MM.1S (cell line): ENCODE results near the gene SYT2.

ENCODE experiments used
- DNase-seq: peaks from one replicate; pipeline ENCODE4 v3.0.0-alpha.2; 2015
- H2AFZ ChIP-seq: fragments of 300-600 bp; sonication (generic); 2 replicates; pipeline ENCODE4 v1.6.0; 2016; ENCODE audit warnings: antibody characterized with exemption, low read length
- H3F3A ChIP-seq: fragments of 300-600 bp; sonication (generic); 2 replicates; pipeline ENCODE4 v1.6.1; 2016; ENCODE audit warnings: mild to moderate bottlenecking, antibody characterized with exemption, low read length, moderate library complexity, mixed read lengths; ENCODE audit not compliant: insufficient read depth
- H3K27ac ChIP-seq: fragments of 300-600 bp; sonication (generic); 2 replicates; pipeline ENCODE4 v1.5.1; 2016; ENCODE audit warnings: mild to moderate bottlenecking, low read length
- H3K27me3 ChIP-seq: fragments of 300-600 bp; sonication (generic); replicated peaks from 2 replicates; pipeline ENCODE4 v1.6.0; 2016; ENCODE audit warnings: low read length; ENCODE audit not compliant: insufficient read depth
- H3K36me3 ChIP-seq: fragments of 300-600 bp; sonication (generic); replicated peaks from 2 replicates; pipeline ENCODE4 v1.6.1; 2016; ENCODE audit warnings: mild to moderate bottlenecking, low read length, mixed read lengths; ENCODE audit not compliant: insufficient read depth
- H3K4me1 ChIP-seq: fragments of 300-600 bp; sonication (generic); 2 replicates; pipeline ENCODE4 v1.6.1; 2016; ENCODE audit warnings: low read length, mixed read lengths
- H3K4me2 ChIP-seq: fragments of 300-600 bp; sonication (generic); 2 replicates; pipeline ENCODE4 v1.6.0; 2016; ENCODE audit warnings: low read depth, low read length
- H3K4me3 ChIP-seq: fragments of 300-600 bp; sonication (generic); 2 replicates; pipeline ENCODE4 v1.5.1; 2016; ENCODE audit warnings: low read length, mixed read lengths
- H3K79me2 ChIP-seq: fragments of 300-600 bp; sonication (generic); 2 replicates; pipeline ENCODE4 v1.6.1; 2016; ENCODE audit warnings: mixed run types, low read length, mixed read lengths
- H3K9ac ChIP-seq: fragments of 300-600 bp; sonication (generic); 2 replicates; pipeline ENCODE4 v1.6.1; 2016; ENCODE audit warnings: low read length, mixed read lengths
- H3K9me2 ChIP-seq: fragments of 300-600 bp; sonication (generic); replicated peaks from 2 replicates; pipeline ENCODE4 v1.6.1; 2016; ENCODE audit warnings: mild to moderate bottlenecking, low read length, mixed read lengths; ENCODE audit not compliant: insufficient read depth
- H3K9me3 ChIP-seq: fragments of 300-600 bp; sonication (generic); replicated peaks from 2 replicates; pipeline ENCODE4 v1.6.1; 2016; ENCODE audit warnings: mild to moderate bottlenecking, low read length, mixed read lengths; ENCODE audit not compliant: insufficient read depth
- H4K20me1 ChIP-seq: fragments of 300-600 bp; sonication (generic); 2 replicates; pipeline ENCODE4 v1.6.1; 2016; ENCODE audit warnings: mild to moderate bottlenecking, low read length, moderate library complexity, mixed read lengths; ENCODE audit not compliant: insufficient read depth
- EZH2 ChIP-seq: fragments of 300-600 bp; sonication (generic); optimal IDR thresholded peaks from 2 replicates; pipeline ENCODE3; 2017; ENCODE audit warnings: low read depth, mild to moderate bottlenecking, antibody characterized with exemption, low read length, mixed read lengths
- EZH2phosphoT487 ChIP-seq: fragments of 300-600 bp; sonication (generic); IDR thresholded peaks from 2 replicates; pipeline ENCODE4 v1.6.1; 2018; ENCODE audit warnings: antibody characterized with exemption, low read length
- TF ChIP-seq, protein P1 (sequence below): fragments of 300-600 bp; sonication (generic); IDR thresholded peaks from 2 replicates; pipeline ENCODE4 v1.5.1; 2016; ENCODE audit warnings: antibody characterized with exemption, low read length, mixed read lengths

SYT2 gene

DNA sequence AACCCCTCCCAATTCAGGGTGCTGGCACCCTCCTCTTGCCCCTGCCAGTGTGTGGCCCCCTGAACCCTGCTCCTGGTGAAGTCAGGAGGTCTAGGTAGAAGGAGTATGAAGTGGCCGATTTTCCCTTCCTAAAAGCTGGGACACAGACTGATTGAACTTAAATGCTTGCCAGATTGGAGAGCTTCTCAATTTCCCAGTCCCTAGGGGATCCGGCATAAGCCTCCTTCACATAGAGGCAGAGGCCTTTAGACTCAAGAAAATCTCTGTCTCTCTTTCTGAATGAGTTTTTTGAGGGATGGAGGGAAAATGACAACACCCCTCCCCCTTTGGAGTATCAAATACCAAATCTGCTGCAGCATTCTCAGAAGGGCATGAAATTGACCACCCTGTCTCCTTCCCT lies 51.5 kb downstream of the SYT2 start:
- Histone ChIP-seq H3F3A (no peaks in the 10 kb centered on the region), H3K79me2 (no peaks in the 10 kb centered on the region), H3K4me2 (no peak overlapping the region), H3K4me1 (no peaks in the 10 kb centered on the region), H3K36me3 (no peaks in the 10 kb centered on the region), H3K9ac (no peak overlapping the region), H3K4me3 (no peak overlapping the region), H3K27ac (no peak overlapping the region), H3K27me3 (peaks cover 40% of the 10 kb centered on the region), H2AFZ (no peak overlapping the region), H3K9me3 (no peaks in the 10 kb centered on the region), H4K20me1 (no peaks in the 10 kb centered on the region), H3K9me2 (no peaks in the 10 kb centered on the region)
- no peak for DNase-seq
- no peak for TF ChIP-seq EZH2
- no peak for TF ChIP-seq EZH2phosphoT487
- TF ChIP-seq, protein P1, sequence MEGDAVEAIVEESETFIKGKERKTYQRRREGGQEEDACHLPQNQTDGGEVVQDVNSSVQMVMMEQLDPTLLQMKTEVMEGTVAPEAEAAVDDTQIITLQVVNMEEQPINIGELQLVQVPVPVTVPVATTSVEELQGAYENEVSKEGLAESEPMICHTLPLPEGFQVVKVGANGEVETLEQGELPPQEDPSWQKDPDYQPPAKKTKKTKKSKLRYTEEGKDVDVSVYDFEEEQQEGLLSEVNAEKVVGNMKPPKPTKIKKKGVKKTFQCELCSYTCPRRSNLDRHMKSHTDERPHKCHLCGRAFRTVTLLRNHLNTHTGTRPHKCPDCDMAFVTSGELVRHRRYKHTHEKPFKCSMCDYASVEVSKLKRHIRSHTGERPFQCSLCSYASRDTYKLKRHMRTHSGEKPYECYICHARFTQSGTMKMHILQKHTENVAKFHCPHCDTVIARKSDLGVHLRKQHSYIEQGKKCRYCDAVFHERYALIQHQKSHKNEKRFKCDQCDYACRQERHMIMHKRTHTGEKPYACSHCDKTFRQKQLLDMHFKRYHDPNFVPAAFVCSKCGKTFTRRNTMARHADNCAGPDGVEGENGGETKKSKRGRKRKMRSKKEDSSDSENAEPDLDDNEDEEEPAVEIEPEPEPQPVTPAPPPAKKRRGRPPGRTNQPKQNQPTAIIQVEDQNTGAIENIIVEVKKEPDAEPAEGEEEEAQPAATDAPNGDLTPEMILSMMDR: no peak

DNA sequence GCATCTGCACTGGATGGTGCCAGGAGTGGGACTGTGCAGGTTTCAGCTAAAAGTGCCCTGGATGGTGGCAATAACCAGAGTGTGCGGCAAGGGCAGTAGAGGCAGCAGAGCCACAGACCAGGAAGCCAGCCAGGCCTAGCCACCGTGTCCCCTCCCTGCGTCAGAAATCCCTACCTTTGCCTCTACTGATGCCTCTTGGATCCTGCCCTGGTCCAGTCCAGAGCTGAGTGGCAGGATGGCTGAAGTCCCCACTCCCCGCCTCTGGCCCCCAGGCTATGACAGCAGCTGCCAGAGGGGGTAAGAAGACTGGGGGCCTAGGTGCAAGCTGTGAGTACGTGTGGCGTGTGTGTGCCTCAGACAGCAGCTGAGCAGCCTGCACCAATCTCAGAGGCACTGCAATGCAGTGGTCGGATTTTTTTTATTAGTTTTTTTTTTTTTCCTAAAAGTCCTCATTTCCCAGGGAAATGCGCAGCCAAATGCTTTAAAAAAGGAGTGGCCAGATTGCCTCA lies 51.9 kb downstream of the SYT2 start:
- no peak for DNase-seq
- no peaks in the 10 kb centered on the region for H3F3A ChIP-seq
- H3K9me2 ChIP-seq: no peaks in the 10 kb centered on the region
- no peaks in the 10 kb centered on the region for H3K4me1 ChIP-seq
- H3K9me3 ChIP-seq: no peaks in the 10 kb centered on the region
- no peak overlapping the region for H3K4me3 ChIP-seq
- no peaks in the 10 kb centered on the region for H4K20me1 ChIP-seq
- no peak overlapping the region for H3K4me2 ChIP-seq
- no peaks in the 10 kb centered on the region for H3K79me2 ChIP-seq
- H3K27ac ChIP-seq: no peak overlapping the region
- no peak overlapping the region for H3K9ac ChIP-seq
- no peaks in the 10 kb centered on the region for H3K36me3 ChIP-seq
- no peak overlapping the region for H2AFZ ChIP-seq
- peaks cover 36% of the 10 kb centered on the region for H3K27me3 ChIP-seq
- TF ChIP-seq EZH2phosphoT487 (no peak), EZH2 (no peak)
- TF ChIP-seq, protein P1: no peak

DNA sequence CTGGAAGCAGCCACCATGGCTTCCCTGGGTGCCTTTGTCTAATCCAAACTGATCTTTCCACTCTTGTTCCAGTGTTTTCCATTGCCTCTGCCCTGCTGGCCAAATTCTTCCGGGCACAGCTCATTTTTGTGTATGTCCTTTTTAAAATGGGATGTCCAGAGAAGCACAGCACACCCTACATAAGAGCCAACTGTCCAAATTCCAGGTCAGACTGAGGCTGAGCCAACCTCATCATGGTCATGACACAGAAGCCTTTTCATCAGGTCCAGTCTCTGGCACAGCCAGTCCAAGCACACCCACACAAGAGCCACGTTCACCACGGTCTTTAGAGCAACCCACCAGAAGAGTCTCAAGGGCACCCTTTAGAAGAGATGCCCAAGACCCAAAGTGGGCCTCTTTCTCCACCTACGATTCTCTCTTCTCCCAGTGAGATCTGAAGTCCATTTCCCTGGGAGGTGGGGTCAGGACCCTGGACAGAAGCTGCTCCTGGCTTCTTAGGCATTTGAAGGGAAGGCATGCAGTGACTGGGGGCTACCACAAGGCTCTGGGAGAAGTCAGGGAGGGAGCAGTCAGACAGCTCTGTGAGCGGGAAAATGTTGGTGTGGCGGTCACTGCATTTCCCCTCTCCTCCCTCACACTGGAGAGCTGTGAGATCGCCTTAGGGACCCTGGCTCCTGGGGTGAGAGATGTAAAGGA lies 53.2 kb downstream of the SYT2 start:
- H2AFZ ChIP-seq: no peak overlapping the region
- no peaks in the 10 kb centered on the region for H3K36me3 ChIP-seq
- no peak for DNase-seq
- no peak overlapping the region for H3K4me2 ChIP-seq
- TF ChIP-seq EZH2phosphoT487 (no peak), EZH2 (no peak)
- TF ChIP-seq, protein P1: peak; percentile 19
- no peak overlapping the region for H3K9ac ChIP-seq
- H4K20me1 ChIP-seq: no peaks in the 10 kb centered on the region
- H3K79me2 ChIP-seq: no peaks in the 10 kb centered on the region
- H3F3A ChIP-seq: no peaks in the 10 kb centered on the region
- H3K27ac ChIP-seq: no peak overlapping the region
- H3K4me1 ChIP-seq: no peaks in the 10 kb centered on the region
- H3K4me3 ChIP-seq: no peak overlapping the region
- H3K27me3 ChIP-seq: peaks cover 24% of the 10 kb centered on the region
- no peaks in the 10 kb centered on the region for H3K9me2 ChIP-seq
- H3K9me3 ChIP-seq: no peaks in the 10 kb centered on the region
